Thyroid gland (tissue), 4 donors: ENCODE data around the gene SC5D.

Experiments used
- CTCF ChIP-seq, 6 experiments: fragments of 200-600 bp in 3 of 6; fragments of 450-650 bp in 3 of 6; sonication (generic) in 3 of 6; IDR thresholded peaks; one replicate each; pipeline ENCODE4 v1.5.1; 2016 to 2019; ENCODE audit warnings: antibody characterized with exemption in 6 of 6, mild to moderate bottlenecking in 2 of 6, inconsistent platforms in 1 of 6, moderate library complexity in 1 of 6
- POLR2A ChIP-seq, 2 donors: fragments of 450-650 bp; IDR thresholded peaks; one replicate each; pipeline ENCODE4 v1.6.1; 2017; ENCODE audit warnings: antibody characterized with exemption in 2 of 2, mild to moderate bottlenecking in 2 of 2, moderate library complexity in 1 of 2

- TF ChIP-seq POLR2A (IDR thresholded peaks at IDR 0.05) (no peak), CTCF (IDR thresholded peaks at IDR 0.05) (no peak)
These were observed 8.6 kb downstream of the SC5D start for GRCh38 chr11:121300972-121301699.
